ENCODE data around the gene MLN.

Gene MLN

GRCh38 chr6:33803571-33804053, at the start of gene MLN:
MLN (minus strand) TSS chr6:33804003; CDS start chr6:33801163, 2,840 bp downstream.
- no peak for DNase-seq

- DNase-seq = no peak
Observed at GRCh38 chr6:33853026-33853425, 49.2 kb upstream of the MLN start.

- peak; percentile 52 for DNase-seq
Observed at GRCh38 chr6:33851959-33852358, 48.2 kb upstream of the MLN start.

- no peak for DNase-seq
Observed at GRCh38 chr6:33850869-33851541, 47.2 kb upstream of the MLN start.

GRCh38 chr6:33850296-33850695, 46.5 kb upstream of the MLN start:
- no peak for DNase-seq

- DNase-seq = no peak
Observed at GRCh38 chr6:33849500-33850075, 45.8 kb upstream of the MLN start.

- DNase-seq = peak; percentile 55
Observed at GRCh38 chr6:33848484-33848883, 44.7 kb upstream of the MLN start.

- DNase-seq = no peak
Observed at GRCh38 chr6:33847867-33848266, 44.1 kb upstream of the MLN start.

- no peak for DNase-seq
Observed at GRCh38 chr6:33847078-33847477, 43.3 kb upstream of the MLN start.

GRCh38 chr6:33846226-33846625, 42.4 kb upstream of the MLN start:
- no peak for DNase-seq

- DNase-seq = no peak
Observed at GRCh38 chr6:33845031-33845745, 41.4 kb upstream of the MLN start.

- DNase-seq = no peak
Observed at GRCh38 chr6:33843131-33844121, 39.6 kb upstream of the MLN start.

- DNase-seq = no peak
Observed at GRCh38 chr6:33841868-33842267, 38.1 kb upstream of the MLN start.

- no peak for DNase-seq
Observed at GRCh38 chr6:33841070-33841469, 37.3 kb upstream of the MLN start.

- DNase-seq = peak; percentile 72
Observed at GRCh38 chr6:33840048-33840926, 36.5 kb upstream of the MLN start.

- no peak for DNase-seq
Observed at GRCh38 chr6:33839399-33840047, 35.7 kb upstream of the MLN start.

GRCh38 chr6:33838983-33839382, 35.2 kb upstream of the MLN start:
- DNase-seq = peak; percentile 68

- DNase-seq = peak; percentile 65
Observed at GRCh38 chr6:33837971-33838665, 34.3 kb upstream of the MLN start.

GRCh38 chr6:33836806-33837469, 33.1 kb upstream of the MLN start:
- DNase-seq = no peak

Data from eye (tissue), 1 donor.